Hematopoietic multipotent progenitor cell (in vitro differentiated cells): Measurements from ENCODE around the gene RNF212B. TPM values are rescaled to one million over a fixed set of nuclear protein-coding genes. Genes with fewer than 3 reads are reported as not detected.
"Not testable (repeated sequence)": the region's sequence is repeated elsewhere in the genome, so short reads cannot be mapped to it uniquely, and the experiment has no call there.

Source experiments
- DNase-seq, 3 donors: peaks; one replicate each; pipeline ENCODE4 v3.0.0-alpha.2; 2011 to 2015; ENCODE audit warnings: low read depth in 2 of 3, low spot score in 2 of 3
- total RNA-seq: library from RNA; depleted of rRNA; stranded (reverse); fragments of >200 nt; gene quantifications from one replicate; pipeline ENCODE4 v1.2.3, GENCODE V29; 2012

RNF212B gene
- not detected for total RNA-seq

- peak; percentile 28 to 78 (median 70) for DNase-seq
Measured at GRCh38 chr14:23237772-23238594, at the start of gene RNF212B. RNF212B (plus strand) TSS chr14:23237936; CDS start chr14:23240346, 2,410 bp downstream.

GRCh38 chr14:23193432-23193831, 44.3 kb upstream of the RNF212B start:
- DNase-seq = no peak

GRCh38 chr14:23195552-23196101, 42.1 kb upstream of the RNF212B start:
- no peak for DNase-seq

GRCh38 chr14:23196487-23196886, 41.2 kb upstream of the RNF212B start:
- DNase-seq = not testable (repeated sequence)

- DNase-seq = not testable (repeated sequence)
Measured at GRCh38 chr14:23199141-23199540, 38.6 kb upstream of the RNF212B start.

- DNase-seq = no peak
Measured at GRCh38 chr14:23202001-23202400, 35.7 kb upstream of the RNF212B start.

- DNase-seq = no peak
Measured at GRCh38 chr14:23206422-23207145, 31.2 kb upstream of the RNF212B start.

- no peak for DNase-seq
Measured at GRCh38 chr14:23207146-23207540, 30.6 kb upstream of the RNF212B start.

GRCh38 chr14:23208324-23208723, 29.4 kb upstream of the RNF212B start:
- DNase-seq = no peak

GRCh38 chr14:23209651-23210423, 27.9 kb upstream of the RNF212B start:
- DNase-seq = no peak

- DNase-seq = no peak
Measured at GRCh38 chr14:23215421-23215820, 22.3 kb upstream of the RNF212B start.

GRCh38 chr14:23217032-23218020, 20.4 kb upstream of the RNF212B start:
- no peak for DNase-seq

GRCh38 chr14:23219075-23219474, 18.7 kb upstream of the RNF212B start:
- no peak for DNase-seq

- not testable (repeated sequence) for DNase-seq
Measured at GRCh38 chr14:23224958-23225357, 12.8 kb upstream of the RNF212B start.

GRCh38 chr14:23227566-23227965, 10.2 kb upstream of the RNF212B start:
- no peak for DNase-seq

GRCh38 chr14:23228812-23229211, 8.9 kb upstream of the RNF212B start:
- DNase-seq = no peak

- DNase-seq = not testable (repeated sequence)
Measured at GRCh38 chr14:23232241-23232808, 5.4 kb upstream of the RNF212B start.

- DNase-seq = no peak
Measured at GRCh38 chr14:23240661-23241060, 2.9 kb downstream of the RNF212B start.

GRCh38 chr14:23241061-23241715, 3.5 kb downstream of the RNF212B start:
- not testable (repeated sequence) for DNase-seq
